GM19351 (cell line): Measurements from ENCODE around the gene ZC3H7B.
"Not testable (repeated sequence)": the region's sequence is repeated elsewhere in the genome, so short reads cannot be mapped to it uniquely, and the experiment has no call there.

ENCODE experiments used
- ATAC-seq: cut with Tn5 transposase; IDR thresholded peaks from one replicate; pipeline ENCODE4 v1.9.1; 2021; ENCODE audit warnings: mild to moderate bottlenecking, moderate library complexity; ENCODE audit not compliant: unreplicated experiment

The ZC3H7B gene

DNA sequence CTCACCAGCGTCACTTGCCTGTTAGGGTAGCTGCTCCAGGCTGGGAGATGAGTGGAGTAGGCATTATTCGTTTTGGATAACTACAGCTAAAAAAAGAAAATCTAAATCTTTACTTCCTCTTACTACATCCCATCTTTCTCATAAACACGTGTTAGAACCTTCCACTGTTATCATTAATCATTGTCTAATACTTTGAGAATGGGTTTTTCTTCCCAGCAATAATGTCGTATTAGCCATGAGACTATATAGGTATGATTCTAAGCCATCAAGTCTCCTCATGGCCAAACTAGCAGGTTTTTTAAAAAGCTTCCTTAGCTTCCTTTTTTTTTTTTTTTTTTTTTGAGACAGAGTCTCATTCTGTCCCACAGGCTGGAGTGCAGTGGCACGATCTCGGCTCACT is 76.5 kb downstream of the ZC3H7B start:
- no peak for ATAC-seq

DNA sequence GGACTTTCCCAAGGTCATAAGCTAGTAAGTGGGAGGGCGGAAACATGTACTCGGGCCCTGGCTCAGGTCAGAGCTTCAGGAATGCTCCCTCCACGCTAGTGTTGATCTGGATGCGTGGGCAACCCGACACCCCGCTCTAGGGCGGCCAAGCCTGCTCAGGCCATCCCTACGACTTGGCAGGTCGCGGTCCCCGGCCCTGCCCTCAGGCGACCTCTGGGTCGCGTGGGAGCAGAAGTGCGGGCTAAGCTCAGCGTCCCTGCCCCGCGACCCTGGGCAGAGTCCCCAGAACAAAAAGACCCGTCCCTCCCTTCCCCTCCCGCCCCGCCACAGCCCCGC is 79.6 kb downstream of the ZC3H7B start:
- ATAC-seq: peak; percentile 23

DNA sequence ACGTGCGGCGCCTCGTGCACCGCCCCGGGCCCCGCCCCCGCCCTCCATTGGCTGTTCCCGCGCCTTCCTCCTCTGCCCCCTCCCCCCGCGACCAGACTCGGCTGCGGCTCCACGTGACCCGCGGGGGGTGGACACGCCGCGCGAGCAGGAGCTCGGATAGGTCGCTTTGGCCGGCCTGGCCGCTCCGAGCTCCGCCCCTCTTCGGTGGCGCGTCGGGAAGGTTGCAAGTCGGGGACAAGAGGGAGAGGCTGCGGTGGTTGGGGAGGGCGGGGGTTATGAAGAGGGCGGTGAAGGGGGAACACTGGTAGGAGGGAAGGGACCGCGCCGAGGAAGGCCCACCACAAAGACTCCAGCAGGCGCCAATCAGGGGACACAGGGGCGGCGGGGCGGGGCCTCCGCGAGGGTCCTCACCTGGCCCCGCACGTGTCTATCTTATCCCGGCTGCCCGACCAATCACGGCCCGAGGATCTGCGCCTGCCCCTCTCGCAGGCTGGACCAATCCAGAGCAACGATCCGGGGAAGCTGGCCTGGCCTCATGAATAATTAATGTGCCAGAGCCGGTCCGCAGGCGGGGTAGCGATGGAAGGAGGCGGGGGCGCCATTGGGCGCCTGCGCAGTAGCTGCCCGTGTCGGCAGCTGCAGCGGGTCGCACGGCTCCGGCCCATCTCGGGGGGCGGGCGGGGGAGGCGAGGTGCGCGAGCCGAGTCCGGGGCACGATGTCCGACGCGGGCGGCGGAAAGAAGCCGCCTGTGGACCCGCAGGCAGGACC is 80.2 kb downstream of the ZC3H7B start, which contains the start of gene TEF:
Gene TEF (plus strand): TSS at position 614 of the 769 bp plus-strand sequence. CDS start 103 bp downstream, at position 717.
- peak; percentile 89 for ATAC-seq

DNA sequence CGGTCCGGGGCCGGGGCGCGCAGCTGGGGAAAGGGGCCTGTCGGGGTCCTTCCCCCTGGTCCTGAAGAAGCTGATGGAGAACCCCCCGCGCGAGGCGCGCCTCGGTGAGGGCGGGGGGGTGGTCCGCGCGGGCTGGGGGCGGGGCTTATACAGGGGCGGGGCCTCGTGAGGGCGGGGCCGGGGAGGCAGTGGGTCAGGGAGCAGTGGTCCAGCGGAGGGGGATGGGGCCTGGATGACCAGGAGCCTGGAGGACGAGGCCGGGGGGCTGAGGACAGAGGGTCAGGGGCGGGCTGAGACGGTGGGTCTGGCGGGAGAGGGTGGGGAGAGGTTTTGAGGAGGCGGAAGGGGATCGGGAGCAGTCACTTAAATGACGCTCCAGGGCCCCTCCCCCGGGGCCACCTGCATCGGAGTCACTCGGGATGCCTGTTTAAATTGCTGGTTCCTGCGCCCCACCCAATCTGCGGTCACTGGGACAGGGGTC is 80.8 kb downstream of the ZC3H7B start:
- peak; percentile 29 for ATAC-seq

DNA sequence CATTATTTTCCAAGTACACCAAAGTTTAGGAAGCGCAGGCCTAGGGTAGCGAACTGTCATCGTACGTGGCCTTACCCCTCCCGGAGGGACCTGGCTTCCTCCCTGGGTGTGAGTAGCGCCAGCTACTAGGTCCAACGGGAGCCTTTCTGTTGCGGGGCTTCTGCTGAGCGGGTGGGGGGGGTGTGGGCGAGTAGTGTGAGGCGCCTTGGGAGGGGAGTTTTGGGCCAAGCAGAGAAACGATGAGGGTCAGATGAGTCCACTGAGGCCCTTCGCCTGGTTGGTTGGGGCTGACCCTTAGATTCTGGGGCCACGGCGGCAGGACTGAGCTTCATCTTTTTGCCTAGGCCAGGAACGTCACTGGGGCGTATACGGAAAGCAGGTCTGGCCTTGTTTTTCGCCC is 81.3 kb downstream of the ZC3H7B start:
- ATAC-seq: no peak

DNA sequence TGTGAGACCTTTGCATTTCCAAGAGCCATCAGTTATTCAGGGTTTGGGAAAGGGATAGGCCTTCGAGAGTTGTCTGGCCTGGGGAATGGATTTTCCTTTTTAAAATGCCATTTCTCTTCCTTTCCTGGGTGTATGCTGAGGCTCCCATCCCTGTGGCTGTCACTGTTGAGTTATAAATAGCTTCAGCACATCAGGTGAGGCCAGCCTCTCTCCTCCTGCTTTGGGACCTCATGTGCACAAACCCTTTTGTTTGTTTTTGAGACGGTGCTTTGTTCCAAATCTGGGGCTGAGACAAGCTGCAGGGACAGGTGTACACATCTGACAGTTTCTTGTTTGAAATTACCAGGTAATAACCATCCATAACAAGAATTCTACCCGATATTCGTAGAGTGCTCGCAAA is 81.8 kb downstream of the ZC3H7B start:
- ATAC-seq: no peak

GRCh38 chr22:41384128-41384527 is 82.8 kb downstream of the ZC3H7B start:
- no peak for ATAC-seq

DNA sequence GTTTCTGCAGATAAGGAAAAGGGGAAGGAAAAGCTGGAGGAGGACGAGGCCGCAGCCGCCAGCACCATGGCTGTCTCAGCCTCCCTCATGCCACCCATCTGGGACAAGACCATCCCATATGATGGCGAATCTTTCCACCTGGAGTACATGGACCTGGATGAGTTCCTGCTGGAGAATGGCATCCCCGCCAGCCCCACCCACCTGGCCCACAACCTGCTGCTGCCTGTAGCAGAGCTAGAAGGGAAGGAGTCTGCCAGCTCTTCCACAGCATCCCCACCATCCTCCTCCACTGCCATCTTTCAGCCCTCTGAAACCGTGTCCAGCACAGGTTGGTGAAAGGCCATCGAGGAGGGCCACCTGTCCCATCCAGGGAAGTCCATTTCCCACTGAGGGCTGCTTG is 86.0 kb downstream of the ZC3H7B start:
- no peak for ATAC-seq

GRCh38 chr22:41394012-41394356 is 92.7 kb downstream of the ZC3H7B start:
- no peak for ATAC-seq

GRCh38 chr22:41395531-41396240 is 94.4 kb downstream of the ZC3H7B start:
- ATAC-seq: no peak

- ATAC-seq: no peak
Observed at GRCh38 chr22:41397143-41397811, 96.0 kb downstream of the ZC3H7B start.

- ATAC-seq: no peak
Observed at GRCh38 chr22:41398921-41399320, 97.6 kb downstream of the ZC3H7B start.

- ATAC-seq: no peak
Observed at GRCh38 chr22:41401781-41402648, 100.7 kb downstream of the ZC3H7B start.

DNA sequence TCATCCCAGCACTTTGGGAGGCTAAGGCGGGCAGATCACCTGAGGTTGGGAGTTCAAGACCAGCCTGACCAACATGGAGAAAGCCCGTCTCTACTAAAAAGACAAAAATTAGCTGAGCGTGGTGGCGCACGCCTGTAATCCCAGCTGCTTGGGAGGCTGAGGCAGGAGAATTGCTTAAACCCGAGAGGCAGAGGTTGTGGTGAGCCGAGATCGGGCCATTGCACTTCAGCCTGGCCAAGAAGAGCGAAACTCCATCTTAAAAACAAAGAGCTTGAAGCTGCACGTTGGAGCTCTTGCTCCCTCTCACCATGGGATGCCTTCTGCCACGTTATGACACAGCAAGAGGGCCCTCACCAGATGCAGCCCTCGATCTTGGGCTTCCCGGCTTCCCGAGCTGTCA is 101.5 kb downstream of the ZC3H7B start:
- ATAC-seq: not testable (repeated sequence)

DNA sequence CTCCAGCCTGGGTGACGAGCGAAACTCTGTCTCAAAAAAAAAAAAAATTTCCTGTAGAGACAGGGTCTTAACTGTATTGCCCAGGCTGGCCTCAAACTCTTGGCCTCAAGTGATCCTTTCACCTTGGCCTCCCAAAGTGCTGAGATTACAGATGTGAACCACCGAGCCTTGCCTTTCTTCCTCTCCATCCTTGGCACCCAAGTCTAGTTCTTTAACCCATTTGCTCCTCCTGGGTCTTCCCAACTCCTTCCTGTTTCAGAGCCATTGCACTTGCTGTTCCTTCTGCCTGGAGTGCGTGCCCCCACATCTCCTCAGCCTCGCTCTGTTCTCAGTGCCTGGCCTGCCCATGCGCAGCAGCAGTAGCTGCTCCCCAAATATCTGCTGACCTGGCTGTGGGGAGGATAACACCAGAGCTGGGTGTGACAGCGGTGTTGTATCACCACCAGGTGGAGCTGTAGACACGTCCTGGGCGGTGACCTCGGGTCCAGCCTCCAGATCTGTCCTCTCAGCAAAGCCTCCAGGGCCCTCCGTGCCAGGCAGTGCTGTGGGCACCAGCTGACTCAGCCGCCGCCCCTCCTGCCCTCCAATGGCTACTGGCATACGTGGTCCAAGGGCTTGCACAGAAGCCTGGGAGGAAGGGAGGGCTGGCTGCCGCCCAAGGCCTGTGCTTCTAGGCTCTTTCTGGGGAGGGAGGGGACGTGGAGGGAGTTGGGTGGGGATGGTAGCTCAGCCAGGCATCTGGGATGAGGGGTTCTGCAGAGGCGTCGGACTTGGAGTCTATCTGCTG is 102.4 kb downstream of the ZC3H7B start:
- ATAC-seq: peak; percentile 77

- ATAC-seq: no peak
Observed at GRCh38 chr22:41405588-41405987, 104.3 kb downstream of the ZC3H7B start.

GRCh38 chr22:41406410-41406809 is 105.1 kb downstream of the ZC3H7B start:
- no peak for ATAC-seq

- no peak for ATAC-seq
Observed at GRCh38 chr22:41407433-41407832, 106.1 kb downstream of the ZC3H7B start.

DNA sequence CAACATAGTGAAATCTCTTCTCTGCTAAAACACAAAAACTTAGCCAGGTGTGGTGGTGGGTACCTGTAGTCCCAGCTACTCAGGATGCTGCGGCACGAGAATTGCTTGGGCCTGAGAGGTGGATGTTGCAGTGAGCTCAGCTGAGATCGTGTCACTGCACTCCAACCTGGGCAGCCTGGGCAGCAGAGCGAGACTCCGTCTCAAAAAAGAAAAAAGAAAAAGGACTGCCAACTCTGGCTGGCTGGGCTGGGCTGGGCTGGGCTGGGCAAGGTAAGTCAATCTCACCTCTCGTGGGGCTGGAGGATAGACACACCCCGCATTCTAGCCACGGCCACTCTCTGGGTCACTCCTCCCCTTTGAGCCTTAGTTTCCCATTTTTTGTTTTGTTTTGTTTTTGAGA is 107.3 kb downstream of the ZC3H7B start:
- no peak for ATAC-seq
